NK-92 treated with Interleukin-12 subunit alpha and Interleukin-12 subunit beta, amount 100 ng/mL, for 24 hours (cell line): ENCODE results near the gene RAMP1.

Source experiments
- DNase-seq: peaks from one replicate; lab custom pipeline; 2025; lab: John Stamatoyannopoulos, UW

The RAMP1 gene

GRCh38 chr2:237917696-237918374, 58.4 kb downstream of the RAMP1 start:
- DNase-seq: no peak

- no peak for DNase-seq
Observed at GRCh38 chr2:237919593-237919992, 60.2 kb downstream of the RAMP1 start.

- no peak for DNase-seq
Observed at GRCh38 chr2:237920673-237921072, 61.2 kb downstream of the RAMP1 start.

- no peak for DNase-seq
Observed at GRCh38 chr2:237921967-237922492, 62.6 kb downstream of the RAMP1 start.

GRCh38 chr2:237922641-237923361, 63.4 kb downstream of the RAMP1 start:
- DNase-seq: no peak

GRCh38 chr2:237923481-237924163, 64.2 kb downstream of the RAMP1 start:
- peak; percentile 17 for DNase-seq

GRCh38 chr2:237924164-237924534, 64.7 kb downstream of the RAMP1 start:
- DNase-seq: no peak

GRCh38 chr2:237927135-237927534, 67.7 kb downstream of the RAMP1 start:
- DNase-seq: no peak

GRCh38 chr2:237927986-237928385, 68.6 kb downstream of the RAMP1 start:
- DNase-seq: no peak

- no peak for DNase-seq
Observed at GRCh38 chr2:237929979-237930378, 70.6 kb downstream of the RAMP1 start.

- no peak for DNase-seq
Observed at GRCh38 chr2:237931205-237931721, 71.8 kb downstream of the RAMP1 start.

- DNase-seq: no peak
Observed at GRCh38 chr2:237932731-237933131, 73.3 kb downstream of the RAMP1 start.

- DNase-seq: no peak
Observed at GRCh38 chr2:237934186-237934585, 74.8 kb downstream of the RAMP1 start.

GRCh38 chr2:237935740-237936452, 76.5 kb downstream of the RAMP1 start:
- DNase-seq: no peak

GRCh38 chr2:237939251-237939650, 79.8 kb downstream of the RAMP1 start:
- DNase-seq: no peak

- DNase-seq: no peak
Observed at GRCh38 chr2:237940828-237941227, 81.4 kb downstream of the RAMP1 start.

GRCh38 chr2:237941239-237941638, 81.8 kb downstream of the RAMP1 start:
- DNase-seq: no peak

GRCh38 chr2:237942513-237942899, 83.1 kb downstream of the RAMP1 start:
- DNase-seq: no peak

GRCh38 chr2:237943395-237944094, 84.1 kb downstream of the RAMP1 start:
- no peak for DNase-seq

GRCh38 chr2:237944302-237944701, 84.9 kb downstream of the RAMP1 start:
- no peak for DNase-seq

GRCh38 chr2:237946423-237946822, 87.0 kb downstream of the RAMP1 start:
- no peak for DNase-seq
